Stomach (tissue), 4 donors: ENCODE data around the gene GLS.

Experiments used
- POLR2A ChIP-seq, 4 donors: fragments of 450-650 bp; IDR thresholded peaks; one replicate each; pipeline ENCODE4 v1.6.1; 2016; ENCODE audit warnings: antibody characterized with exemption in 4 of 4, control low read depth in 2 of 4, mild to moderate bottlenecking in 1 of 4, moderate library complexity in 1 of 4
- POLR2AphosphoS5 ChIP-seq, 3 donors: sonication (generic); formaldehyde crosslinking; IDR thresholded peaks; one replicate each; pipeline ENCODE4 v1.6.1; 2016; ENCODE audit warnings: antibody characterized with exemption in 3 of 3
- TF ChIP-seq, protein P1 (sequence below), 7 experiments: fragments of 450-650 bp in 4 of 7; fragments of 200-600 bp in 3 of 7; sonication (generic) in 3 of 7; IDR thresholded peaks; one replicate each; pipeline ENCODE4 v1.5.1; 2016 to 2019; ENCODE audit warnings: antibody characterized with exemption in 7 of 7, control low read depth in 2 of 7, mild to moderate bottlenecking in 1 of 7

DNA sequence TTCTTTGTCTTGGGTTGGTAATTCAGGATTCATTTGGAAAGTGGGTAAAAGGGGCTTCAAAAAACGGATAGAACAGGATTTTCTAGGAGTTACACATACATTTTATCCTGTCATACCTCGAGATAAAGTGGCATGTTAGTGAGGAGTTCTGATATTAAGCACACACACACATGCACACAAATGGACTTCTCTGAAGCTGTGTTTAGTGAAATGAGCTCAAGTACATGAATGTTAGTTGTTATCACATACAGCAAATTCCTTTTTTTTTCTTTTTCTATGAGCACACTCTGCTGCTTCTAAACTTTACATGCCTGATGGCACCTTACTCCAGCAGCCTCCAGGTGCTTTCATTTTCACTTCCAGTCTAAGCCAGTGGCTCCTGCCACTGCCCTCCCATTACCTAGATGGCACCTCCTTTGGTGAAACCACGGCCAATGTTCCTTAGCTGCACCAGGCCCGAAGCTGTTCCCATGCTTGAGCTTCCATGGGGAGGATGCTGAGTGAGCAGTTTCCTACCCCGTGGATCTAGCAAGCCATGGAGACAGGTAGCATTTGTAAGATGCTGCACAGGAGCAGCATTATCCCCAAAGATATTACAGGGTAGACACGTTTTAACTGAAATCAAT lies 83.7 kb downstream of the GLS start:
- TF ChIP-seq, protein P1, sequence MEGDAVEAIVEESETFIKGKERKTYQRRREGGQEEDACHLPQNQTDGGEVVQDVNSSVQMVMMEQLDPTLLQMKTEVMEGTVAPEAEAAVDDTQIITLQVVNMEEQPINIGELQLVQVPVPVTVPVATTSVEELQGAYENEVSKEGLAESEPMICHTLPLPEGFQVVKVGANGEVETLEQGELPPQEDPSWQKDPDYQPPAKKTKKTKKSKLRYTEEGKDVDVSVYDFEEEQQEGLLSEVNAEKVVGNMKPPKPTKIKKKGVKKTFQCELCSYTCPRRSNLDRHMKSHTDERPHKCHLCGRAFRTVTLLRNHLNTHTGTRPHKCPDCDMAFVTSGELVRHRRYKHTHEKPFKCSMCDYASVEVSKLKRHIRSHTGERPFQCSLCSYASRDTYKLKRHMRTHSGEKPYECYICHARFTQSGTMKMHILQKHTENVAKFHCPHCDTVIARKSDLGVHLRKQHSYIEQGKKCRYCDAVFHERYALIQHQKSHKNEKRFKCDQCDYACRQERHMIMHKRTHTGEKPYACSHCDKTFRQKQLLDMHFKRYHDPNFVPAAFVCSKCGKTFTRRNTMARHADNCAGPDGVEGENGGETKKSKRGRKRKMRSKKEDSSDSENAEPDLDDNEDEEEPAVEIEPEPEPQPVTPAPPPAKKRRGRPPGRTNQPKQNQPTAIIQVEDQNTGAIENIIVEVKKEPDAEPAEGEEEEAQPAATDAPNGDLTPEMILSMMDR (IDR thresholded peaks at IDR 0.05), result no peak
- TF ChIP-seq POLR2A (IDR thresholded peaks at IDR 0.05) (no peak), POLR2AphosphoS5 (IDR thresholded peaks at IDR 0.05) (no peak)
